Measurements from ENCODE around the gene MPPED1.

The MPPED1 gene

GRCh38 chr22:43441216-43441615 lies 29.4 kb downstream of the MPPED1 start:
- no peak for TF ChIP-seq CTCF (IDR thresholded peaks at IDR 0.05; ENCODE audit: low read length, missing control alignments)
- DNase-seq (ENCODE audit: low read depth) = no peak
- no peak overlapping the region for H3K4me3 ChIP-seq (replicated peaks; ENCODE audit: low read depth, low read length)

GRCh38 chr22:43441751-43442150 lies 29.9 kb downstream of the MPPED1 start:
- no peak overlapping the region for H3K4me3 ChIP-seq (replicated peaks; ENCODE audit: low read depth, low read length)
- TF ChIP-seq CTCF (IDR thresholded peaks at IDR 0.05; ENCODE audit: low read length, missing control alignments) = no peak
- no peak for DNase-seq (ENCODE audit: low read depth)

GRCh38 chr22:43442386-43443151 lies 30.8 kb downstream of the MPPED1 start:
- TF ChIP-seq CTCF (IDR thresholded peaks at IDR 0.05; ENCODE audit: low read length, missing control alignments) = no peak
- no peak overlapping the region for H3K4me3 ChIP-seq (replicated peaks; ENCODE audit: low read depth, low read length)
- DNase-seq (ENCODE audit: low read depth) = no peak

- no peak for DNase-seq (ENCODE audit: low read depth)
- H3K4me3 ChIP-seq (replicated peaks; ENCODE audit: low read depth, low read length) = no peak overlapping the region
- no peak for TF ChIP-seq CTCF (IDR thresholded peaks at IDR 0.05; ENCODE audit: low read length, missing control alignments)
Measured at GRCh38 chr22:43443152-43443471, 31.3 kb downstream of the MPPED1 start.

GRCh38 chr22:43446037-43446803 lies 34.4 kb downstream of the MPPED1 start:
- no peak overlapping the region for H3K4me3 ChIP-seq (replicated peaks; ENCODE audit: low read depth, low read length)
- DNase-seq (ENCODE audit: low read depth) = no peak
- TF ChIP-seq CTCF (IDR thresholded peaks at IDR 0.05; ENCODE audit: low read length, missing control alignments) = no peak

GRCh38 chr22:43446916-43447315 lies 35.1 kb downstream of the MPPED1 start:
- no peak for DNase-seq (ENCODE audit: low read depth)
- TF ChIP-seq CTCF (IDR thresholded peaks at IDR 0.05; ENCODE audit: low read length, missing control alignments) = no peak
- no peak overlapping the region for H3K4me3 ChIP-seq (replicated peaks; ENCODE audit: low read depth, low read length)
